GM23338 (cell line): ENCODE results near the gene TPGS2. TPM values are rescaled to one million over a fixed set of nuclear protein-coding genes. Genes with fewer than 3 reads are reported as not detected.
A peak's percentile ranks its signal among the peaks of the same experiment; 100 is the strongest.

ENCODE experiments used
- ATAC-seq: fragments of 200-7000 bp; cut with Tn5 transposase; 3 replicates; pipeline ENCODE4 v1.9.1; 2020
- DNase-seq: peaks from one replicate; pipeline ENCODE4 v3.0.0-alpha.2; 2015; ENCODE audit warnings: low spot score
- H2AFZ ChIP-seq: fragments of 200-600 bp; sonication (generic); 2 replicates; pipeline ENCODE4 v1.8.0; 2016; ENCODE audit warnings: antibody characterized with exemption, mild to moderate bottlenecking, moderate library complexity
- H3F3A ChIP-seq: fragments of 200-600 bp; sonication (generic); replicated peaks from 2 replicates; pipeline ENCODE4 v1.8.0; 2017; ENCODE audit warnings: antibody characterized with exemption, mixed run types, low read depth
- H3K27ac ChIP-seq: fragments of 200-600 bp; sonication (generic); 2 replicates; pipeline ENCODE4 v1.6.1; 2016; ENCODE audit warnings: low read depth
- H3K27me3 ChIP-seq: fragments of 200-600 bp; sonication (generic); 2 replicates; pipeline ENCODE4 v1.8.0; 2016; ENCODE audit warnings: mild to moderate bottlenecking, mixed run types, moderate library complexity; ENCODE audit not compliant: insufficient read depth
- H3K36me3 ChIP-seq: fragments of 200-600 bp; sonication (generic); 2 replicates; pipeline ENCODE4 v1.8.0; 2016; ENCODE audit warnings: mild to moderate bottlenecking; ENCODE audit not compliant: insufficient read depth
- H3K4me1 ChIP-seq: fragments of 200-600 bp; sonication (generic); 2 replicates; pipeline ENCODE4 v1.8.0; 2016; ENCODE audit warnings: mild to moderate bottlenecking, moderate library complexity; ENCODE audit not compliant: insufficient read depth
- H3K4me2 ChIP-seq: fragments of 200-600 bp; sonication (generic); 2 replicates; pipeline ENCODE4 v1.7.1; 2017; ENCODE audit warnings: mixed run types
- H3K4me3 ChIP-seq: fragments of 200-600 bp; sonication (generic); 2 replicates; pipeline ENCODE4 v1.6.1; 2016; ENCODE audit warnings: mixed run types
- H3K79me2 ChIP-seq: fragments of 200-600 bp; sonication (generic); replicated peaks from 2 replicates; pipeline ENCODE4 v1.8.0; 2017; ENCODE audit warnings: mild to moderate bottlenecking; ENCODE audit not compliant: insufficient read depth
- H3K9me2 ChIP-seq: fragments of 200-600 bp; sonication (generic); 2 replicates; pipeline ENCODE4 v1.8.0; 2017; ENCODE audit not compliant: insufficient read depth
- H4K20me1 ChIP-seq: fragments of 200-600 bp; sonication (generic); replicated peaks from 2 replicates; pipeline ENCODE4 v1.8.0; 2017; ENCODE audit warnings: mild to moderate bottlenecking; ENCODE audit not compliant: insufficient read depth
- H3K27ac Mint-ChIP-seq: 2 replicates; pipeline ENCODE4 v1.8.0; 2020; ENCODE audit warnings: inconsistent platforms, mild to moderate bottlenecking, moderate library complexity, mixed read lengths
- H3K27me3 Mint-ChIP-seq: 3 replicates; pipeline ENCODE4 v1.8.0; 2022; ENCODE audit warnings: low read depth, mild to moderate bottlenecking, moderate library complexity, mixed read lengths, inconsistent platforms; ENCODE audit not compliant: insufficient read depth, poor library complexity
- H3K36me3 Mint-ChIP-seq: 3 replicates; pipeline ENCODE4 v1.8.0; 2021; ENCODE audit warnings: low read depth, mild to moderate bottlenecking, inconsistent platforms, moderate library complexity, mixed read lengths
- H3K4me1 Mint-ChIP-seq: 3 replicates; pipeline ENCODE4 v1.8.0; 2020; ENCODE audit warnings: mild to moderate bottlenecking, inconsistent platforms, mixed read lengths
- H3K4me3 Mint-ChIP-seq: 3 replicates; pipeline ENCODE4 v1.8.0; 2021; ENCODE audit warnings: moderate library complexity, mild to moderate bottlenecking, inconsistent platforms, mixed read lengths
- H3K9me3 Mint-ChIP-seq: 3 replicates; pipeline ENCODE4 v1.8.0; 2020; ENCODE audit warnings: moderate library complexity, mild to moderate bottlenecking, inconsistent platforms, mixed read lengths
- CREB1 ChIP-seq: fragments of 250-450 bp; sonication (Bioruptor Pico); IDR thresholded peaks from 2 replicates; pipeline ENCODE4 v1.5.0; 2020; ENCODE audit warnings: low read depth, mild to moderate bottlenecking, moderate library complexity
- ETS1 ChIP-seq: IDR thresholded peaks from 2 replicates; pipeline ENCODE4 v1.6.1; 2016; ENCODE audit warnings: antibody characterized with exemption
- EZH2phosphoT487 ChIP-seq: fragments of 200-600 bp; sonication (generic); IDR thresholded peaks from one replicate; pipeline ENCODE4 v1.8.1; 2018; ENCODE audit warnings: antibody characterized with exemption; ENCODE audit not compliant: unreplicated experiment
- JUNB ChIP-seq: IDR thresholded peaks from one replicate; pipeline ENCODE4 v1.6.1; 2016; ENCODE audit warnings: antibody characterized with exemption; ENCODE audit not compliant: unreplicated experiment
- REST ChIP-seq: IDR thresholded peaks from one replicate; pipeline ENCODE4 v1.6.1; 2018; ENCODE audit warnings: antibody characterized with exemption; ENCODE audit not compliant: unreplicated experiment
- STAT1 ChIP-seq: IDR thresholded peaks from one replicate; pipeline ENCODE4 v1.6.1; 2016; ENCODE audit warnings: antibody characterized with exemption; ENCODE audit not compliant: unreplicated experiment
- ZNF114 ChIP-seq: fragments of 250-450 bp; sonication (Bioruptor Pico); IDR thresholded peaks from 2 replicates; pipeline ENCODE4 v1.5.0; 2020; ENCODE audit warnings: mild to moderate bottlenecking, moderate library complexity
- ZNF331 ChIP-seq: fragments of 250-450 bp; sonication (Bioruptor Pico); IDR thresholded peaks from 2 replicates; pipeline ENCODE4 v1.5.0; 2020; ENCODE audit warnings: low read depth, mild to moderate bottlenecking, moderate library complexity
- polyA plus RNA-seq: library from polyadenylated mRNA; unstranded; fragments of >200 nt; fragmentation: Nextera tagmentation; extraction: Ambion mirVana; gene quantifications from 2 replicates; pipeline ENCODE4 v1.2.1, GENCODE V29; 2016
- total RNA-seq: library from RNA; depleted of rRNA; stranded (reverse); fragments of >200 nt; shearing (Covaris generic); gene quantifications from 2 replicates; pipeline ENCODE4 v1.2.3, GENCODE V29; 2014

TPGS2 gene
- total and polyA plus RNA-seq, 2 experiments from 2014 or later: 136 to 167 TPM

GRCh38 chr18:36848609-36849008, 19.8 kb upstream of the TPGS2 start:
- no peak overlapping the region for H3K27ac ChIP-seq
- no peak overlapping the region for H2AFZ ChIP-seq
- peaks cover 2% of the 10 kb centered on the region; the same call in 2 of the 3 replicates for H3K4me1 Mint-ChIP-seq
- H3K36me3 ChIP-seq: no peaks in the 10 kb centered on the region
- no peak for DNase-seq
- H3F3A ChIP-seq: no peaks in the 10 kb centered on the region
- H3K36me3 Mint-ChIP-seq: peaks cover 3% of the 10 kb centered on the region; the same call in 1 of the 3 replicates
- TF ChIP-seq ZNF114 (CRISPR knock-in tag): no peak
- H3K27me3 Mint-ChIP-seq: peaks cover 1% of the 10 kb centered on the region
- H3K4me3 ChIP-seq: no peak overlapping the region
- H3K4me3 Mint-ChIP-seq: no peak overlapping the region
- H3K9me2 ChIP-seq: no peaks in the 10 kb centered on the region
- no peaks in the 10 kb centered on the region for H3K79me2 ChIP-seq
- ATAC-seq: no peak
- peaks cover 1% of the 10 kb centered on the region; the same call in 1 of the 2 replicates for H3K4me1 ChIP-seq
- H4K20me1 ChIP-seq: no peaks in the 10 kb centered on the region
- no peaks in the 10 kb centered on the region for H3K9me3 Mint-ChIP-seq
- H3K27ac Mint-ChIP-seq: no peak overlapping the region
- H3K4me2 ChIP-seq: no peak overlapping the region
- no peaks in the 10 kb centered on the region for H3K27me3 ChIP-seq

- DNase-seq (no peak), ATAC-seq (no peak)
- Histone ChIP-seq H3K4me2 (no peak overlapping the region), H3K36me3 (no peaks in the 10 kb centered on the region), H3K27ac (no peak overlapping the region), H3K4me1 (peaks cover 12% of the 10 kb centered on the region), H3K9me2 (no peaks in the 10 kb centered on the region), H3F3A (no peaks in the 10 kb centered on the region), H4K20me1 (no peaks in the 10 kb centered on the region), H2AFZ (no peak overlapping the region), H3K79me2 (no peaks in the 10 kb centered on the region), H3K27me3 (no peaks in the 10 kb centered on the region), H3K4me3 (no peak overlapping the region)
- TF ChIP-seq STAT1 (no peak), ZNF331 (no peak), ZNF114 (CRISPR knock-in tag) (no peak), ETS1 (no peak), CREB1 (CRISPR knock-in tag) (no peak)
- Mint-ChIP-seq H3K27me3 (no peaks in the 10 kb centered on the region), H3K36me3 (no peaks in the 10 kb centered on the region; the same call in 2 of the 3 replicates), H3K27ac (no peak overlapping the region), H3K9me3 (no peaks in the 10 kb centered on the region), H3K4me3 (no peak overlapping the region), H3K4me1 (peaks cover 19% of the 10 kb centered on the region)
Measured at GRCh38 chr18:36843784-36844183, 15.0 kb upstream of the TPGS2 start.

- Mint-ChIP-seq H3K9me3 (no peaks in the 10 kb centered on the region), H3K4me3 (no peak overlapping the region), H3K36me3 (peaks cover 3% of the 10 kb centered on the region; the same call in 2 of the 3 replicates), H3K27ac (no peak overlapping the region), H3K27me3 (no peaks in the 10 kb centered on the region), H3K4me1 (peaks cover 19% of the 10 kb centered on the region)
- Histone ChIP-seq H4K20me1 (no peaks in the 10 kb centered on the region), H2AFZ (no peak overlapping the region), H3K27me3 (no peaks in the 10 kb centered on the region), H3K9me2 (no peaks in the 10 kb centered on the region), H3K27ac (no peak overlapping the region), H3K36me3 (no peaks in the 10 kb centered on the region), H3F3A (no peaks in the 10 kb centered on the region), H3K4me2 (peak overlapping the region; percentile 46; the same call in 1 of the 2 replicates), H3K79me2 (no peaks in the 10 kb centered on the region), H3K4me3 (no peak overlapping the region), H3K4me1 (peaks cover 12% of the 10 kb centered on the region)
- ATAC-seq: no peak
- peak; percentile 7 for DNase-seq
- TF ChIP-seq REST (no peak), ZNF331 (no peak), JUNB (no peak), EZH2phosphoT487 (no peak)
Measured at GRCh38 chr18:36843199-36843598, 14.4 kb upstream of the TPGS2 start.
